COLO668 (cell line): ENCODE data around the gene MRI1.
"Not testable (repeated sequence)": the region's sequence is repeated elsewhere in the genome, so short reads cannot be mapped to it uniquely, and the experiment has no call there.

ENCODE experiments used
- DNase-seq: peaks from one replicate; lab custom pipeline; 2025; ENCODE audit not compliant: unreplicated experiment; lab: John Stamatoyannopoulos, UW

Gene MRI1

DNA sequence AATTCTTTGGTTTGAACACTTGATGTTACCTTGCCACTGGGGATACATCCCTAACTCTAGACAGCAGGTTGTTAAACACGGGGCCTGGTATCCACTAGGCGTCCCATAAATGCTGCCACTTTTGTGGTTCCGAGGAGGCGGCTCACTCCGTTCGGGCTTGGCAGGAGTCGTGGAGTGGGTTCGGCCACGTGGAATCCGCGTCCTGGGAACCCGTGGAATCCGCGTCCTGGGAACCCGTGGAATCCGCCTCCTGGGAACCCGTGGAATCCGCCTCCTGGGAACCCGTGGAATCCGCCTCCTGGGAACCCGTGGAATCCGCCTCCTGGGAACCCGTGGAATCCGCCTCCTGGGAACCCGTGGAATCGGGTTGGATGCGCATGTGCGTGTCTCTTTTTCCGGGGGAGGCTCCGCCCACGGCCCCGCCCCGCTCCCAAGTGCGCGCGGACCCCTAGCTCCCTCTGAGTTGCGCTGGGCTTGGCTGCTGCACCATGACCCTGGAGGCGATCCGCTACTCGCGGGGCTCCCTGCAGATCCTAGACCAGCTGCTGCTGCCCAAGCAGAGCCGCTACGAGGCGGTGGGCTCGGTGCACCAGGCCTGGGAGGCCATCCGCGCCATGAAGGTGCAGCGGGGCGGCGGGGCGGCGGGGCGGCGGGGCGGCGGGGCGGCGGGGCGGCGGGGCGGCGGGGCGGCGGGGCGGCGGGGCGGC is at the start of gene MRI1:
Gene MRI1, plus strand, starts transcription at position 422 of the 707 bp plus-strand sequence. Its CDS starts 67 bp downstream, at position 489.
- peak; percentile 71 for DNase-seq

DNA sequence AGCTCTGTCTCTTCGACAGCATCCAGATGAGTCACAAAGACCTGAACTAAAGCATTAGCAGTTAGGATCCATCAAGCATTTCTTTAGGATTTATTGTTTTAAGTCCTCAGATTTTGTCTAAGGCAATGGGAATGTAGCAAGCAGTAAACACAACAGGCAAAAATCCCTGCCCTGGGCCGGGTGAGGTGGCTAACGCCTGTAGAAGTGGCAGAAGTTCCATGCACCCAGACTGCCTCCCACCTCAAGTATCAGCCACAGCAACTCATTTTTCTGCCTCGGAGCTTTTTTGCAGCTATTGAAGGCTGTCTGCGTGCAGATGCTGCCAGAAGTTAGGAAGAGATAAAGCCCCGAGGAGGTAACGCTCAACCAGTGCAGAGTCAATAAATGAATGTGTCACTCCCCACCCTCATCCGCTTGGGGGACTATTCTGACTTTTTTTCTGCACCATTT is 47.1 kb upstream of the MRI1 start:
- peak; percentile 31 for DNase-seq

DNA sequence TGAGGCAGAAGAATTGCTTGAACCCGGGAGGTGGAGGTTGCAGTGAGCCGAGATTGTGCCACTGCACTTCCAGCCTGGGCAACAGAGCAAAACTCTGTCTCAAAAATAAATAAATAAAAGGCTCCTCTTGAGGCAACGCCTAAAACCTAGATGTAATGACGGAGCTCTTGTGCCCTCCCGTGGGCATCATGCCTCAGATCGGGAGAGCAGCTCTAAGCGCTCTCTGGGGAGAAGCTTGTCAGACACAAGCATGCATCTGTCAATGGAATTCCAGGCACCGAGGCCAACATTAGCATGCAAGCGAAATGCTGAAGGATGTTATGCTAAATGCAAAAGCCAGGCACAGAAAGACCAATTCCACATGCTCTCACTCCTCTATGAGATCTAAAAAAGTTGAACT is 45.6 kb upstream of the MRI1 start:
- peak; percentile 86 for DNase-seq

DNA sequence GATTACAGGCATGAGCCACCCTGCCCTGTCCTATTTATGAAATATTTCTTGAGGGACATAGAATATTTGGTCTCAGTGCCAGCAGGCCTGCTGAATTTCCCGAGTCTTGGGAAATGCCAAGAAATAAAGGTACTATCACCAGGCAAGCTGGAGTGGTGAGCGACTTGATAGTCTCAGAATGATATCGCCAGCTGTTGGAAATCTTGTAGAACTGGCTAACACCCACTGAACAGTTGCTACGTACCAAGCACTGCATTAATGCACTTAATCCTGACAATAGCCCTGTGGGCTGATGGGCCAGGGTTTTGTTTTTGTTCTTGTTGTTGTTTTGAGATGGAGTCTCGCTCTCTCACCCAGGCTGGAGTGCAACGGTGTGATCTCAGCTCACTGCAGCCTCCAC is 42.2 kb upstream of the MRI1 start:
- DNase-seq: no peak

DNA sequence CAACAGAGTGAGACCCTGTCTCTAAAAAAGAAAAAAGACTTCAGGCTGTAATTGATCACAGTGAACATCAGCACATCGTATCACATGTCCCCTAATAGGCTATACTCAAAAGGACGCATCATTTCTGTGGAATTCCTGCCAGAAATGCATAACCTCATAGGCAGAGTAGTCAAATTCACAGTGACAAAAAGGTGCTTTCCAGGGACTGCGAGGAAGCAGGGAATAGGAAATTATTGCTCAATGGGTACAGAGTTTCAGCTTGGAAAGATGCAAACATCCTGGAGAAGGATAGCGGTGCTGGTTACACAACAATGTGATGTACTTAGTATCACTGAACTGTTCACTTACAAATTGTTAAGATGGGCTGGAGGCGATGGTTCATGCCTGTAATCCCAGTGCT is 41.1 kb upstream of the MRI1 start:
- no peak for DNase-seq

DNA sequence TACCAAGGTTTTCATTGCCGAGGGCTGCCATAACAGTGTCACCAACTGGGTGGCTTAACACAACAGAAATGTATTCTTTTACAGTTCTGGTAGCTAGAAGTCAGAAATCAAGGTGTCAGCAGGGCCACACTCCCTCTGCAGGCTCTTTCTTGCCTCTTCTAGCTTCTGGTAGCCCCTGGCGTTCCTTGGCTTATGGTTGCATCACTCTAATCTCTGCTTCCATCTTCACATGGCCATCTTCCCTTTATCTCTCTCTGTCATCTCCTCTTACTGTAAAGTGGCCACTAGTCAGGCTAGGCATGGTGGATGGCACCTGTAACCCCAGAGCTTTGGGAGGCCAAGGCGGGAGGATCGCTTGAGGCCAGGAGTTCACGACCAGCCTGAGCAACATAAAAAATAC is 38.0 kb upstream of the MRI1 start:
- no peak for DNase-seq

DNA sequence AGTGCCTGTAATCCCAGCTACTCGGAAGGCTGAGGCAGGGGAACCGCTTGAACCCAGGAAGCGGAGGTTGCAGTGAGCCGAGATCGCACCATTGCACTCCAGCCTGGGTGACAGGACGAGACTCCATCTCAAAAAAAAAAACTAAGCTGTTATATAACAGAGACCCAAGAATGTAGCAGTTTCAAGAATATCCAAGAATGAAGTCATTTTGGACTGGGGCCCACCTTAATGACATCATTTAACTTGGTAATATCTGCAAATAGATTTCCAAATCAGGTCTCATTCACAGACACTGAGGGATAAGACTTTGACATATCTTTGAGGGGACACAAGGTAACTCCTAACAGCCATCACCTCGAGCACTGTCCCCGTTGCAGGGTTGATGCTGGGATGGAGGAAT is 36.5 kb upstream of the MRI1 start:
- no peak for DNase-seq

DNA sequence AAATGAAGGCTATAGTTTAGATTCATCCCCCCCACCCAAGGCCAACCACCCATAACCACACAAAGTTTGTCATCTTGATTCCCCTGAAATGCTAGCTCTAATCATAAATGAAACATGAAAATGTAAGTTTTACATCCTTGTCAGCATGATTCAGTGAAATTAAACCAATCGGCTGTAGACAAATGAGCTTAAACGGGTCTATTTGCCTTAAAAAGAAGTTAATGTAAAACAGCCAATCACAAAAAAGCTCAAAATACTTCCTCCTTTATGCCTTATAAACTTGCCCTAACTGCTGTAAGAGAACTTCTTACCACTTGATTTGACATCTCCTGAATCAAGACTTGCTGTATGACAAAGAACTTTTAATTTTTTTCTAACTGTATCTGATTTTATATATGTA is 34.5 kb upstream of the MRI1 start:
- no peak for DNase-seq

DNA sequence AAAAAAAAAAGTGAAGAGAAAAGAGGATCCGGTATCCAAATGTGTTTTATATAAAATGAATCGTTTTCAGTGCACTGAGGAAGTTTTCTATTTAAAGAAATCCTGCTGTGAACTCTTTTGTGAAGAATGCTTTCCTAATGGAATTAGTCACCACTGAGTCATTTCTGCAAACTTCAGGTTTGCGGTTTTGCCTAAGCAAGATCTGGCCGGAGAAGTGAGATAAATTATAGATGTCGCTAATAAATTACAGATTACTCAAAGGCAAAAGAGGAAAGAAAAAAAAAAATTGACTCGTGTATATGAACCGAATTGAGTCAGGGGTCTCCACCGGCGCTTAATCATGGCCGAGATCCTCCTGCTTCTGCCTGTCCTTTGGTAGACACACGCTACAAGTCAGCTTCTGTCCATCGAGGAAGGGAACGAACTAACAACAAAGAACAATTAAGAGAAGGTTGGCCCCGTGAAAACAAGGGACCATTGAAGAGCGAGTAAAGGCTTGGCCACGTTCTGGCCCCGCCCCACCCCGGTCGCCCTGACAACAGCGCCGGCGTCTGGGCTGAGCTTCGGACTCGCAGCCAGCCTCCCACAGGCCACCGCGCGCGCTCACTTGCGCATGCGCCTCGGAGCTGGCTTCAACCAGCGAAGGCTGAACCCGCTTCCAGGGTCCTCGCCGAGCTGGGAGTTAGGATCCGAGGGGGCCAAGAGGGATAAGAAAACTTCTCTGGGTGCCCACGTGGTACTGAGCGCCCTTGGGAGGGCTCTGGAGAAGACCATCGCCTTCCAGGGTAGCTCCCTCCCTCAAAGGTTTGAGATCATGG is 33.0 kb upstream of the MRI1 start:
- peak; percentile 95 for DNase-seq

DNA sequence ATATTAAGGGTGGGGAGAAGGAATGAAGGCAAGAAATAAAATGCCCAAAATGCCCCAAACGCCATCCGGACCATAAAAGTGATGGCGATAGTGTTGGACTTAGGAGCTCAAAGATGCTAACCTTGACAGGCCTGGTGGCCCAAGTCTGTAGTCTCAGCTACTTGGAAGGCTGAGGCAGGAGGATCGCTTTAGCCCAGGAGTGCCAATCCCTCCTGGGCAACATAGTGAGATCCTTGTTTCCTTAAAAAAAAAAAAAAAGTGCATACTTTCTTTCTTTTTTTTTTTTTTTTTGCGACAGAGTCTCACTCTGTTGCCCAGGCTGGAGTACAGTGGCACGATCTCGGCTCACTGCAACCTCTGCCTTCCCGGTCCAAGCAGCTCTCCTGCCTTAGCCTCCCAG is 32.0 kb upstream of the MRI1 start:
- no peak for DNase-seq

DNA sequence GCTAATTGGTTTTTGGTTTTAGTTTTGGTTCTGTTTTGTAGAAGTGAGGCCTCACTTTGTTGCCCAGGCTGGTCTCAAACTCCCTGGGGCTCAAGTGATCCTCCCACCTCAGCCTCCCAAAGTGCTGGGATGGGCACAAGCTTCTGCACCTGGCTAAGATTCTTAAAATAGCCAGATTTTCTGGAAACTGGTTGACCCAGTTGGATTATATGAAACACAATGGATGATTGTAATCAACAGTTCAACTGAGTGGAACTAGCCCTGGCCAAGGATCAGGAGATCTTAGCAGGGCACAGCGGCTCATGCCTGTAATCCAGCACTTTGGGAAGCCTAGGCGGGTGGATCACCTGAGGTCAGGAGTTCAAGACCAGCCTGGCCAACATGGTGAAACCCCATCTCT is 29.6 kb upstream of the MRI1 start:
- no peak for DNase-seq

DNA sequence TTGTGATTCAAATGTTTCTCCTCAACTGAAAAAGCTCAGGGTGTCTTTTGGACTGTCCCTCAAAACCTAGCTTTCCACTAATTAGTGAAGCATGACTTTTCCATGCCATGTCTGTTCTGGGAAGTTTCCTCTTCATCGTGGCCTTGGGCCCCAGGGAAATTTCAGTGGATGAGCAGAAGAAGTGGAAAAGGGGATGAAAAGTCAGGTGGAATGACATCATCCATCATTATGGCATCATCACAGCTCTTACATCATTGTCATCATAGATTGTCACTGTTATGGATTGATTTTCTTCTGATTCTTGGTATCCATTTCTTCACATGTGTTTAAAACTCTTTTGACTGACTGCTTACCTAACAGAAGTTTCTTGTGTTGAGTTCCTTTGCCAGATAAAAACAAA is 26.2 kb upstream of the MRI1 start:
- DNase-seq: no peak

DNA sequence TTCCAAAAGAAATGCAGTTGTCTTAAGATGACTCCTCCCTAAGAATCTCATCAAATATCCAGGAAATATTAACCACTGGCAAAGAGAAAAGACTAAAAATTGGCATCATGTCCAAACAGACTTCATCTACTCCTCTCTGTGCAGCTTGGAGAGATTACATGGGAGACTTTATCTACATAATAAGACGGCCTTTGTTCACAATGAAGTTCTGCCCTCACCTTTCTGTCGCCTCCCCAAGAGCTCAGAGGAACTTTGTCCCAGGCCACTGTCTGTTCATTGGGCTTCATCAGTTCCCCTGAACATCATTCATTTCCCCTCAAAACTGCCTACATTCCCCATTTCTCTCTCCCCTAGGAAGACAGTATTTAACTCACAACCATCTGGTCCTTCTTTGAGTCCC is 22.4 kb upstream of the MRI1 start:
- DNase-seq: no peak

DNA sequence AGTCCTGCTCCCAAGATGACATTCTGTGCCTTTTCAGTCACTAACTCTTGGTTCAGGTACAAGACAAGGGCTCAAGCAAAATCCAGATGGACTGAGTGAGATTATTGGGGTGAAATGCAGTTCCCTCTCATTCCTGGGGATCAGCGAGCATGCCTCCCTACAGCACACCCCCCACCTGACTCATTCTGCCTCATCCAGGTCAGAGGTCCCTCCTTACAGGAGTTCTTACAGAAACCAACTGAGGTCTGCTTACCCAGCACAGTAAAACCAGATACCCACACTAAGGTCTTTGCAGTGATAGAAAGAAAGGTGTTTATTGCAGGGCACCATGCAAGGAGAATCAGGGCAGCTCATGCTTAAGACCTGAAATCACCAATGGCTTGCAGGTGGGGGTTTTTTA is 21.6 kb upstream of the MRI1 start:
- no peak for DNase-seq

DNA sequence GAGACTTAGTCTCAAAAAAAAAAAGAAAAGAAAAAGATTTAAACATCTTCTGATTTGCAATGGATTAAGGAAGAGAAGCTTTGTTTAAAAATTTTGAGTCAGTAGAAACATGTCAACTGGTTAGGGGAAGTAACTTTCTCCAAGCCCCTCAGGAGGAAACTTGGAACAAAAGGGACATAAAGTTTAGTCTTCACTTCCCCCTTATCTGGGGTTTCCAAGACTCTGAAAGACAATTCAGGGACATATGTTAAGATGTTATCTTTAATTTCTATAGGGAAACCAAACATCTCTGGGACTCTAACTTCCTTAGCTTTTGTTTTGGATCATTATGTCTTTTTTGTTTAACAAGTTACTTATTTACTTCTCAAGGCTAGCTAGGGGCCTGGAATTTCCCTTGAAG is 20.1 kb upstream of the MRI1 start:
- no peak for DNase-seq

DNA sequence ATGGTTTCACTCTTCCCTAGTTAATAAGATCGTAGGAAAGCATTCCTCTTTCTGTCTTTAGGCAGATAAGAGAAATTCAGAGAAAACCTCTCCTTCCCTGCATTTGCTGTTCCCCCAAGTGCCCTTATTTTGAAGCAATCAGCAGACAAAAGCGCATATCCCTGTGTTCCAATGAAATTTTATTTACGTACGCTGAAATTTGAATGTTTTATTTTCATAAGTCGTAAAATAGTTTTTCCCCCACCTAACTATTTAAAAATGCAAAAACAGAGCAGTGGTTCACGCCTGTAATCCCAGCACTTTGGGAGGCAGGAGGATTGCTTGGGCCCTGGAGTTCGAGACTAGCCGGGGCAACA is 17.2 kb upstream of the MRI1 start:
- no peak for DNase-seq

DNA sequence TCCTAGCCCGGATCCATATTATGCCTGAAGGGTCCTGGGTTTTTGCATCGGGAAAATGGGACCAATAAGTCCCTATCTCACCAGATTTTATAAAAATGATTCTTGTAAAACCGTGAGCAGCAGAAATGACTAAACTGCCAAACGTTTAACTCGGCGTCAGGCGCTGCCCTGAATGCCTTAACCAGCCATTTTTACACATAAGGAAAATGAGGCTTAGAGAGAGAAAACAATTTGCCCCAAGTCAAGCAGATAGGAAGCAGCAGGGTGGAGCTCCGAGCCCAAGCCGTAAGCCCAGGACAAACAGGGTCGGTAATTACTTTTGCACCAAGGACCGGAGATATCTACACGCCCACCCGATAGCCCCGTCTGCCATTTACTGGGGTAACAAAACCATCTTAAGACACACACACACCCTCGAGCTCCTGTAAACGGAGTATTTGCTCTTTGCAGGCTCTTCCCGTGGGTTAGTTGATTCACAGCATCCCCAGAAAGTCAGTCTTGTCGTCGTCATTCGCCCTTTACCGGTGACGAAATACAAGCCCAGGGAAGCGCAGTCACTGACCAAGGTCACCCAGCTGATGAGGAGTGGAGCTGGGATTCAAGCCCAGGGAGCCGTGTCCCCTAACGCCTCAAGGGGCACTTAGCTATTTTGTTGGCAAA is 16.0 kb upstream of the MRI1 start:
- DNase-seq: peak; percentile 27

DNA sequence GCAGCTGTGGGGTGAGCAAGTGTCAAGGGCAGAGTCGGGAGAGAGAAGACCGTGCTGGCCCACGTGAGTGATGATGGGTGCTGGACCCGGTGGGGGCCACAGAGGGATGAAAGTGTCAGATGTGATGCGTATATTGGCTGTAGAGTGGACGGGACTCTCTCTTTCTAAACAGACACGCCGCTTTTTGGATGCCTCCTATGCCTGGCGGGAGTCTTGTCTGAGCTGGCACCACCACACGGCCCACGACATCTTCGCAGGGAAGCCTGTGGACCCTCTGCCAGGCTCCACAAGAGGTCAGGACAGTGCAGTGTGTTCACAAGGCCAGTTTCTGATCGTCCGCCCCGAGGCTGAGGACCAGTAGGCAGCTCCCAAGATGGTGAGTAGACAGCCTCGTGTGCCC is 12.9 kb upstream of the MRI1 start:
- DNase-seq: no peak

DNA sequence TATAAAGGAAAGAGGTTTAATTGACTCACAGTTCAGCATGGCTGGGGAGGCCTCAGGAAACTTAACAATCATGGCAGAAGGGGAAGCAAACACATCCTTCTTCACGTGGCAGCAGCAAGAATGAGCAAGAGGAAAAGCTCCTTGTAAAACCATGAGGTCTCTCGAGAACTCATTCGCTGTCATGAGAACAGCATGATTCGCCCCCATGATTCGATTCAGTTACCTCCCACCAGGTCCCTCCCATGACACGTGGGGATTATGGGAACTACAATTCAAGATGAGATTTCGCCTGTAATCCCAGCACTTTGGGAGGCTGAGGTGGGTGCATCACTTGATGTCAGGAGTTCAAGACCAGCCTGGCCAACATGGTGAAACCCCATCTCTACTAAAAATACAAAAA is 10.7 kb upstream of the MRI1 start:
- not testable (repeated sequence) for DNase-seq

DNA sequence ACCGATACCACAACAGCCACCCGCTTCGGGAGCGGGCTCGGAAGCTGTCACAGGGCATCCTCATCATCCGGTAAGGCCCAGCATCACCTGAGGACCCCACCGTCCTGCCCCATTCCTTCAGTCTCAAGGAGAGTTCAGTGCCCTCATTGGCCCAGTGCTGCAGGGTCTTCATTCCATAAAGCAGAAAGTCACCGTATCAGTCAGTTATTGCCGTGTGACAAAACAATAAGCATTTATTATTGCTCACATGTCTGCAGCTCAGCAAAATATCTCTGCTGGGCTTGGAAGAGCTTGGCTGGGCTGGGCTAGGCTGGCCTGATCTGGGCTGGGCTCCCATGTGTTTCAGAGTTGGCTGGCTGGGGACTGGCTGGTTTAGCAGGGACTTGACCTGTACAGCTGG is 8.1 kb upstream of the MRI1 start:
- no peak for DNase-seq

DNA sequence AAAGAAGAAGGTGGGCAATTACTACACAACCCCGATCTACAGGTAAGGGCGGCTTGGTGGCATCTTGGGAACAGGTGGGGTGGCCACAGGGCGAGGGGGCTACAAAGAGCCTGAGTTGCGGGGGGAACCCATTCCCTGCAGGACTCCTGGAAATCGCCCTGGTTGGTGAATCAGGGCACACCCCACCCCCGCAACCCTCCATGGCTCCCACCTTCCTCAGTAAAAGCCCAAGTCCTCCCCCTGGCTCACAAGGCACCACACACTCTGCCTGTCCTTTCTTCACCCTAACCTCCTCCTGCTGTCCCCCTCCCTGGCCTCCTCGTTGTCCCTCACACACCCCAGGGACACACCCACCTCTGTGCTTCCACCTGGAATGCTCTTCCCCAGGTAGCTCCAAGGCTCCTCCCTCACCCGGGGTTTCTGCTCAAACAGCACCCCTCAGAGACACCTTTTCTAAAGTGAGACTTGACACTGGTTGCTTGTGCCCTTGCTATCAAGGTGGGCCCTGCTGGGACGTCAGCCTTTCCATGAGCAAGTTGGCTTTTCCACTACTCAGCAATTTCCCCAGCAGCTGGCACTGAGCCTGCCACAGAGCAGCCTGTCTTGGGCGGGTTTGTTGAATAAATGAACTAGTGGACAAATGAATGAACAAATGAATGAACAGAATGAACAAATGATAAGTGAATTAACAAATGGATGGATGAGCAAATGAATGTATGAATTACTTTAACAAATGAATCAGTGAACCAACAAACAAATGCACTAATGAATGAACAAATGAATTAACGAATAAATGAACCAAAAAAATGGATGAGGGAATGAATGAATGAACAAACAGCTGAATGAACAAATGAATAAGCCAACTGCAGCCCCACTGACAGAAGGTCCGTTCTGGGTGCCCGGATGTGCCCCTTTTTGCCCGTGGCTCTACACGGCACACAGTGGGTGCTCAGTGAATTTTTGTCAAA is 6.2 kb upstream of the MRI1 start:
- DNase-seq: no peak
